Measurements from ENCODE around the gene SEC31B.

The SEC31B gene

GRCh38 chr10:100448951-100449350 is 70.7 kb downstream of the SEC31B start:
- no peak for DNase-seq (ENCODE audit: low read depth in 2 of 2, low spot score in 1 of 2)

DNA sequence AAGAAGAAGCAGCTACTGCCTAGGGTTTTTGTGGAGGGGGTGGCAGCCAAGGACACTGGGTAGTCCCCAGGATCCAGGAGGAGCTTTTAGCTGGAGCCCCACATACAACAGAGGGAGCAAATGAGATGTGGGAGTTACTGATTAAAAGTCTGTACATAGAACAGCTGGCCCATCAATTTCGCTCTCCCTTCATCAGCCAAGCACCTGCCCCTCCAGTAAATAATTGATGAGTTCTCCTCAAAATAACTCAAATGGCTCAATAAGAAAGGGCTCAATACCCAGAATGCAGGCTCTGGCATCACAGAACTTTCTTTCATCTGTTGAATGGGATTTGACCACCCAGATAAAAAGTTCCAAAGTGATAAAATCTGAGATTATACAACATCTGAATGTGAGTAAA is 72.0 kb downstream of the SEC31B start:
- DNase-seq (ENCODE audit: low read depth in 2 of 2, low spot score in 1 of 2): no peak

- no peak for DNase-seq (ENCODE audit: low read depth in 2 of 2, low spot score in 1 of 2)
Observed at GRCh38 chr10:100446130-100446761, 73.4 kb downstream of the SEC31B start.

- DNase-seq (ENCODE audit: low read depth in 2 of 2, low spot score in 1 of 2): no peak
Observed at GRCh38 chr10:100442548-100442947, 77.1 kb downstream of the SEC31B start.

DNA sequence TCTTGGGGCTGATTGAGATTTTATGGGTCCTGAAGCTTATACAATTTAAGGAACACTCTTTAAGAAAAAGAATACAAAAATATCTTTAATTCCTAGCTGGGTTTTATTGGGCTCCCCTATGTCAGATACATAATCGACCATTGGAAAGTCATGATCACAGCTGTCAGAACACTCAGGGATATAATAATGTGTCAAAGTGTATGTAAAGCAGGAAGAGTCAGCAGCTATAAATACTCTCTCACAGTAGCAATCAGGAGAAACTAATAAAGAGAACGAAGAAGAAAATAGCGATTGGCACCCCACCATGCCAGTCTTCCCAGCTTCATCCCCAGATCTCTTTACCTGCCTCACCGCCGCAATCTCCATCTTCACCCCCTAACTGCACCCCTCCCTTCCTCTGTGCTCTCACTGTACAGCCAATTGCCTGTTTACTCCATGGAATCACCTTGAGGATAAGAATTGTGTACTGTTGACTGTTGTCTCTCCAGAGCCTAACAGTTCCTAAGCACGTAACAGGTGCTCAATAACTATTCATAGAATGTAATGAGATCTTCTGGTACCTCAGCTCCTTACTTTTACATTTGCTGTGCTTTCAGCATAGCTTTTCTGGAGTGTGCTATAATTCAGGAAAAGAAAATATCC is 80.9 kb downstream of the SEC31B start:
- no peak for DNase-seq (ENCODE audit: low read depth in 2 of 2, low spot score in 1 of 2)

All from stimulated activated CD8-positive, alpha-beta memory T cell treated with anti-CD3 and anti-CD28 coated beads, Interleukin-4, amount 100 ng/mL, for 4 hours (primary cell).